NCI-H460 (cell line): ENCODE results near the gene SIM2. TPM values are rescaled to one million over a fixed set of nuclear protein-coding genes. Genes with fewer than 3 reads are reported as not detected.
A peak's percentile ranks its signal among the peaks of the same experiment; 100 is the strongest.

ENCODE experiments used
- DNase-seq: peaks from one replicate; pipeline ENCODE4 v3.0.0-alpha.2; 2016; ENCODE audit warnings: low read depth; ENCODE audit errors: extremely low read depth
- total RNA-seq: library from RNA; depleted of rRNA; stranded (reverse); fragments of >200 nt; shearing (Covaris generic); gene quantifications from 2 replicates; pipeline ENCODE4 v1.2.3, GENCODE V29; 2014

Gene SIM2
- total RNA-seq, 1 experiment from 2014 or later: 5.7 TPM

DNA sequence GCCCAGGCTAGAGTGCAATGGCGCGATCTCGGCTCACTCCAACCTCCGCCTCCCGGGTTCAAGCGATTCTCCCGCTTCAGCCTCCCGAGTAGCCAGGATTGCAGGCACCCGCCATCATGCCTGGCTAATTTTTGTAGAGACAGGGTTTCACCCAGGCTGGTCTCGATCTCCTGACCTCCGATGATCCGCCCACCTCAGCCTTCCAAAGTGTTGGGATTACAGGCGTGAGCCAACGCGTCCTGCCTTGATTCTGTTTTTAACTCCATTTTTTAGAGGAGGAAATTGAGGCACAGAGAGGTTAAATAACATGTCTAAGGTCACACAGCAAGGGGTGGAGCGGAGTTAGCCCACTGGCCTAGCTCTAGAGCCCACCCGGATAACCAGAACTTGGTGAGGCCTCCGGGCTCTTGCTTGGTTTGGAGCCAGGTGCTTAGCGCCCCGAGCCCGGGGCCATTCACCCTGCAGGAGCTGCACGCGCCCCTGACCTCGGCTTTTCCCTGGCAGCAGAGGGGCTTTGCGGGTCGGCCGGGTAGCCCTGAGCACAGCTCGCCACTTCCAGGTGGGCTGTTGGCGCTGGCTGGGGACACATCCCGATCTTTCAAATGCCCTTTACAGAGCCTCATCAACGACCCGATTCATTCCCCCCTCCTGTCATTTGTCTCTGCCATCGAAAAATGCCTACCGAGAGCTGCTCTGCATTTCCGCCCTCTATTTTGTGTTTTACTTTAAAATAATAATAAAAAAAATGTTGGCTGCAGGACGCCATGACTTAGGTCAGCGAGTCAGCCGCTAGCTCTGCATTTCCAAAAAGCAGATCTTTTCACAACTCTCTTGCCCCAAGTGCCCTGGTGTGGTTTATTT, 11.2 kb downstream of the SIM2 start:
- DNase-seq: no peak

DNA sequence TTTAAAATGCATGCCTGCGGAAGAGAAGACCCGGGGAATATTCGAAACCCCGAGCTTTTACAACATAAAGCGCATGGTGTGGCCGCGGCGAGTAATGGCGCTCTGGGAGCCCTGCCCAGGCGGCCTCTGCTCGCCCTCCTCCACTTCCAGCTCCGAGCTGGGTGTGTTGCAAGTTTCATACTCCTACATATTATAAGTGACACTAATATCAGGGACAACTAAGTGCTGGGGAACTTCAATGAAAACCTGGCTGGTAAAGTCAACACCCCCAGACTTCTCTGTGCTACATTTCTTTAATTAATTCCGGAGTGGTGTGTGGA, 11.8 kb downstream of the SIM2 start:
- no peak for DNase-seq

DNA sequence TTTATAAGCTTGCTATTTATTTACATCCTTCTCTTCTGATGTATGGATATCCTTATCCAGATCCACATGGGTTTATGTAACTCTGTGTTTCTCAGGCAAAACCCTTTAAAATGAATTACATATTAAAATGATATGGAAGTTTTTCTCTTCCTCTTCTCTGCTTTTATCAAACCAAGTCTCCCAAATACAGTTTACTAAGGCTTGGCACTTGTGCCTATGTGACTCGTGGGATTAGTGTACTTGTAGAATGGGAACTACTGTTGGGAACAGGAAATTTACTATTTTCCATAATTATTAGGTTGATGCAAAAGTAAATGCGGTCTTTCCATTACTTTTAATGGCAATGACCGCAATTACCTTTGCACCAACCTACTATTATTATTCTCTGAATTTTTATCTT, 14.8 kb downstream of the SIM2 start:
- DNase-seq: no peak

DNA sequence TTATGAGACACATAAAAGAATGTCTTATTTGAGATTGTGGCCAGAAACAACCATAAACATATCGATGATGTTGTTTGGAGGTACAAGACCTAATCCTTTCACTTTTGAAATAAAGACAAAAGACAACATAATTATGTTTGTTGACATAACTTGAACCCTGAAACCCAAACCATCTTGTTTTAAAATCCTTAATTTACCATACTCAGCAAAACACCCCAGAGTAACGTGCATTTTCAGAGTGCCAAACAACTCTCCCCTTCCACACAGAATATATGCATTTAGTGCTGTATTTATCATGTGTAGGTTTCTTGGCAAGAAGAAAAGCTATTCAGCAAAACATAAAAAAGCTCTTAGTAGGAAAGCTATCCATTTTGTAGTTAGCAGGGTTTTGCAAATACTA, 17.5 kb downstream of the SIM2 start:
- DNase-seq: no peak

DNA sequence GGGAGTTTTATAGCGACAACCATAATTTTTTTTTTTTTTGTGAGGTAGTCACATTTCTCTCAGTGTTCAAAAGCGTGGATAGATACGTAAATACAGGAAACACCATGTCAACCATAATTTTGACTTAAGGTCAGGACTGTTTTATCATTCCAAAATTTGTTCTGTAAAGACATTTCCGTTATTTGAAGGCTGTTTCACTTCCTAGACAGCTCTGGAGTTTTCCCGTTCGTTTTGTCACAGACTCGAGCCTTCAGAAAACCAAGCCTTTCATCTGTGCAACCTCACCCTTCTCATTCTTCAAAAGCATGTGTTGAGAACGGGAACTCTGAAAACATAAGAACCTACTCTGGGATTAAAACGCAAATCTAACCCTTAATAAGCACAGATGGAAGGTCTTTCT, 17.9 kb downstream of the SIM2 start:
- no peak for DNase-seq

DNA sequence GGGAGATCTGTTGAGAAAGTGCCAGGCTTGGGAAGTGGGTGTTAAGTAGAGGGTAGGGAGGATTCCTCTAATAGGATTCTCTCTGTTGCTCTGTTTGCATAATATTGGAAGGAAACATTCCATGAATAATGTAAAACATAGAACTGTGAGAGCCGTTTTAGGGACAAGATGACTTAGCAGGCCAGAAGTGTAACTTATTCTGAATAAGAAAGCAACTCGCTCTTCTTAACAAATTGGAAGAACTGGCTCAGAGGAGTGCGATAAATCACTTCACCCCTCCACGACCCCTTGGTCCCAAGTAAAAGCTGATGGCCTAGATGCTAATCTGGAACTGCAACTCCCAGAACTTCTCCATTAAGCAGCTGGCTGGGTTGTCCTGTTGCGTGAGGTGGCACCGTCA, 19.1 kb downstream of the SIM2 start:
- DNase-seq: no peak

DNA sequence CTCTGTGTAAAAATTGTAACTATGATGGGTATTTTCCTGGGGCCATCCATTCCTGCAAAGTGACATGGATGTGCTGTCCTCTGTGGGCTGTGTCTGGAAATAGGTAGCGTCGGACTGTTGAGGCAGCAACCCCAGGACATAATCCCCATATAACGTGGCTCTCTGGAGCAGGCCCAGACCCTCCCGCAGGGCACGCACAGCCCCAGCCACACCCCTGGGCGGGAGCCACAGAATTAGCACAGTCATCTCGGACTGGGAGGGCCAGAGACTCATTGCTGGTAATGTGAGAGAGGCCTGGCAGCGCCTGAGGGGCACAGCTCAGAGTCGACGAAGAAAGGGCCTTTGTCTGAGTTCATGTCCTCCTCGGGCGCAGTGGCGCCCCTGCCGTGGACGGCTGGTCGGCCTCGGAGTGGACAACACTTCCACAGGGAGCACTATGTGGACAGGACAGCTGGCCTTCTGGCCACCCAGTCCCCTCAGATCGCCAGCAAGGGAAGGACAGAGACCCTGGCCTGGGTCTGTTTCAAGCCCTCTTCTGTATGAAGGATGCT, 20.1 kb downstream of the SIM2 start:
- peak; percentile 88 for DNase-seq

DNA sequence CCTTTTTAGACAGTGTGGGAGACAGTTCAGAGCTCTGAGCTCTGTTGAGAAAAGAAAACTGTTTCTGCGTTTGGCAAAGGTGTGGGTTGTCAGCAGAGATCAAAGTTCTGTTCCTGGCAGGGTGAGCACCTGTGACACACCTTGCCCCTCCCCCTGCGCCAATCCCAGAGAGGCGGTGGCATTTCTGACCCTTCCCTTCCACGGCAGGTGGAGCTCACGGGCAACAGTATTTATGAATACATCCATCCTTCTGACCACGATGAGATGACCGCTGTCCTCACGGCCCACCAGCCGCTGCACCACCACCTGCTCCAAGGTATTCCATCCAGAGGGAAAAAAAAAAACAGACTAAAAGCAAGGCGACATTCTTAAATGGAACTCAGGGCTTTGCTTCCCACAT, 20.7 kb downstream of the SIM2 start:
- no peak for DNase-seq

DNA sequence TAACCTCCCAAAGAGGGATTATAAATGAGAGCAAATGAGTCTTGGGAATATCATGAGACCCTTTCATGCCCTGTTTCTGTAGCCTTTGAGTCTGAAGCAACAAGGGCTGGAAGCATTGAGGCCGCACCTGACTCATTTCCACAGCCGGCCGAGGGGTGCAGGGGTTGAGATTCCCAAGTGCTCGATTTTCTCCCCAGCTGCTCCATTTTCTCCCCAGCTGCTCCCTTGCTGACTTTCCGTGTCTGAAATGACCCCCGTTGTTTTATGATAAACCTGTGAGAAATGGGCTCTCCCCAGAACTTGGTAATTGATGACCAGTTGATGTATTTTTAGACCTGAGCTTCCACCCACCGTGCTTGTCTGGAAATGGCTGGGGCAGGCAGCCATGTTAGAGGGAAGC, 22.9 kb downstream of the SIM2 start:
- DNase-seq: no peak

DNA sequence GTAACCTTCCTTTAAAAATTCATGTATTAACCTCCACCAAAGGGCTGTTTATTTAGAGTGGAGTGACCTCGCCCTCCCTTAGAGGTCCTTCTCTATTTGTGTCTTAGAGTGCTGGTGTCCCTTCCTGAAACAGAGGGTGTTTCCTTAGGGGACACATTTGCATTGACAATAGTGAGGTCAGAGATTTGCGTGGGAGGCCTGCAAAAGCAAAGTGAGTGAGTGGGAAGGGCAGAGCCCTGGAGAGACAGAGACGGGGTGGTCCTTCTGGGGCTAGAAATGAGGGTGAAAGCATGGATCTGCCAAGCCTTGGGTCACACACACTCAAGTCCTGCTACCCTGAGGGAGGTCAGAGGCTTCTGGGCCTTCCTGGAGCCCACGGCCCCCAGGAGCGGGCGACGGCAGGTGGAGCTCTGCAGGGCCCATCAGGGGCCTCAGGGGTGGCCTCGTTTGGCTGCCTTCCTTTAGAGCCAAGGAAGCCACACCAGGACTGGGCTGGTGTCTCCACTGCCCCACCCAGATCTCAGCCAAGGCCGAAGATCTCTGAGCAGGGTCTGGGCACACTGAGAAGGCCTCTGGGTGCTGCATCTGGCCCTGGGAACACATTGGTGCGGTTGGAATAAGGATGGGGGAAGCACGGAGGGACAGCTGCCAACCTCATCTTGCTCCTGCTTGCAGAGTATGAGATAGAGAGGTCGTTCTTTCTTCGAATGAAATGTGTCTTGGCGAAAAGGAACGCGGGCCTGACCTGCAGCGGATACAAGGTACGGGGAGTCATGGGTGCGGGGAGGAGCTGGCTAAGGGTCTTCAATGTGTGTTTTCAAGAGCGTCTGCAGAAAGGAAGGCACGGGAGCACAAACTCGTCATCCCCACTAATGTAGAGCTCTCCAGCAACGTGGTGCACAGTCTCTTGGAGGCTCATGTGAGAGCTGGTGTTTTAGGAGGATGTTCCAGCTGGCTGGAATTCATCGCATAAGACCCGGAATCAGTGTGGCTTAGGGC, 23.8 kb downstream of the SIM2 start:
- DNase-seq: no peak

DNA sequence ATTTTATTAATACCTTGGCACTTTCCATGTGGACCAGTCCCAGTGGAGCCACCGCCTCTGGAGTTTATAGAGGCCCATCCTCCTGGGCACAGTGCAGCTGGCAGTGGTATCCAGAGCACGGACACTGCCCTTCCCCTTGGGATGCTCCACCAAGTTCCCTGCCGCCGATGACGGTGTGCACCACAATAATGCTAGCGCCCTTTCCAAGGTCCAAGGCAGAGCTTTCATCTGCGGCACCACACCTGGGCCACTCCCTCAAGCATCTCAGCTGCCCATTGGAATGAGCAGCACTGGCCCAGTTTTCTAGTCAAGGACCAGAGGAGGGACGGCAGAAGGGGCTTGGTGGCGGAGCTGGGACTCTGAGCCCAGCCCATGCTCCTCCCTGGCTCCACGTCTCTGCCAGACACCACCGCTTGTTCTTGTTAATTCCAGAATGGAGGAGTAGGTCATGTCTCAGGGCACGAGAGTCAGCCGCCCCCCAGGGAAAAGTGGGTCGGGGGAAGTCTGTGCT, 24.5 kb downstream of the SIM2 start:
- DNase-seq: no peak

DNA sequence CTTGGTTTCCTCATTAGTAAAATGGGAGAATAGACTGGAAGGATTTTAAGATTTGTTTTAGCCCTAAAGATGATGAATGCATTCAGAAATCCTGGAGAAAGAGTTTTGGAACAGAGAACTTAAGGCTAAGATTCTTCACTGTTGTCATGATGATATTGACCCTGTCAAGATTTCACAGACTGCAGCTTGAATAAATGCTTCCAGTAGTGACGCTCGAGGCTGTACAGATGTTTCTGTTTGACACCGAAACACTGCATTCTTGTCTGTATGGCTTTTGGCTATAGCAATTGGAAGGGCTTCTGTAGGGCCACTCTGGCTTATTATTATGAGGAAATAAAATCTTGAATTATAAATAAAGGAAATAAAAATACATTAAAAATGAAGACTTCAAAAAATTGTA, 25.7 kb downstream of the SIM2 start:
- no peak for DNase-seq

DNA sequence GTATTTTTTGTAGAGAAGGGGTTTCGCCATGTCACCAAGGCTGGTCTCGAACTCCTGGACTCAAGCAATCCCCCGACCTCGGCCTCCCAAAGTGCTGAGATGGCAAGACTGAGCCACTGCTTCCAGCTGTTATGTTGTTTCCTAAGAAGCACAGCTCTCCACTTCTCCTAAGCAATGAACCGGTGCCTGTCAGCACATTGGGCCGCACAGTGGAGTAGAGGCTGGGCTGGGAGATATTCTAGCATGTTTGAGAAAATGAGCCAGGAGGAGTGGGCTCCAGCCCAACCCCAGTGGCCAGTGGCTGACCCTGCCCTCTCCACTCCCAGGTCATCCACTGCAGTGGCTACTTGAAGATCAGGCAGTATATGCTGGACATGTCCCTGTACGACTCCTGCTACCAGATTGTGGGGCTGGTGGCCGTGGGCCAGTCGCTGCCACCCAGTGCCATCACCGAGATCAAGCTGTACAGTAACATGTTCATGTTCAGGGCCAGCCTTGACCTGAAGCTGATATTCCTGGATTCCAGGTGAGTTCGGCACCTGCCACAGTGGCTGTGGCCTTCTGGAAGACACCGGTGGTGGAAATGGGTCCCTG, 27.0 kb downstream of the SIM2 start:
- DNase-seq: no peak

DNA sequence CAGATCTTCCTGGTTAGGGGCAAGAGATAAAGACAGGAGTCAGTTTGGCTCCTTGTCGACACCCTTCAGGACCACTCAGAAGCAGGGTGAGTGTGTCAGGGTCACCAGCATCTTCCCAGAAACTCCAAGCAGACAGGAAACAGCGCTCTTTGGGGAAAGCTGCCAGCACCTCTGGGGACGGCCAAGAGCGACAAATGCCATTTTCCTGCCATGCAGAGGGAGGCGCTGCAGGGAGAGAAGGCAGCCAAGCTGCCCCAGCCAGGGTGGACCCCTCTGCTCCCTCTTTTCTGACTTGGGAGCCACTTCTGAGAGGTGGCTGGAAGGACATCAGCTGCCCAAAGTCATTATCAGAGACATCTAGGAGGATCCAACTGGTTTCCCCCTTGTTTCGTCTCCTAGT, 29.0 kb downstream of the SIM2 start:
- no peak for DNase-seq

DNA sequence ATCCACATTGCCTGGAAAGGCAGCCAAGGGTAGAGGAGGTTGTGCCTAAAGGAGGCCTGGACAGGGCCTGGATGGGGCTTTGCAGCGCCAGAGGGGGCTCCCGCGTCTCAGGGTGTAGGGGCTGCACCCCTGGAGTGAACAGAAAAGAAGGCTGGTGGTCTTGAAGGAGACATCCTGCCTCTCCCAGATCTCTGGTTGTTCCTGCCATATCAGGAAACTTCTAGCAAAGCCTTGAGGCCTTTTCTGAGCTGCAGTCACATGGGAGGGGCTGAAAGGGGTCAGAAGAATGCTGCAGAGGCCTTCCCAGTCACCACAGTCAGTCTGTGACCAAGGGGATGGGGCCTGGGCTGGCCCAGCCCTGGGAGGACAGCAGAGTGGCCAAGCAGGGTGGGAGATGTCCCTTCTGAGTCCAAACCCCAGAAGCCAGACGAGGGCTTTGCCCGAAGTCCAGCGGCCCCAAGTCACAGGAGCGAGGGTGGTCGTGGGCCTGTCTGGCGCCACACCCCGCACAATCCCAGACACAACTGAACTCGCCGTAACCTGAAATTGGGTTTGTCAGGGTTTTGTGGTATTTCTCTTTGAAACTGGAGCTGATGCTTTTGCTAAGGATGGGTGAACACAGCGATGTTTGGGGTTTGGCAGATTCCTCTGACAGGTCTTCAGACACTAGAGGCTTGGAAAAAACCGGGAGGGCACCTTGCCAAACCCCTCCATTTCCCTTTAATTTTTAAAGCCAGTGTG, 29.6 kb downstream of the SIM2 start:
- DNase-seq: no peak

DNA sequence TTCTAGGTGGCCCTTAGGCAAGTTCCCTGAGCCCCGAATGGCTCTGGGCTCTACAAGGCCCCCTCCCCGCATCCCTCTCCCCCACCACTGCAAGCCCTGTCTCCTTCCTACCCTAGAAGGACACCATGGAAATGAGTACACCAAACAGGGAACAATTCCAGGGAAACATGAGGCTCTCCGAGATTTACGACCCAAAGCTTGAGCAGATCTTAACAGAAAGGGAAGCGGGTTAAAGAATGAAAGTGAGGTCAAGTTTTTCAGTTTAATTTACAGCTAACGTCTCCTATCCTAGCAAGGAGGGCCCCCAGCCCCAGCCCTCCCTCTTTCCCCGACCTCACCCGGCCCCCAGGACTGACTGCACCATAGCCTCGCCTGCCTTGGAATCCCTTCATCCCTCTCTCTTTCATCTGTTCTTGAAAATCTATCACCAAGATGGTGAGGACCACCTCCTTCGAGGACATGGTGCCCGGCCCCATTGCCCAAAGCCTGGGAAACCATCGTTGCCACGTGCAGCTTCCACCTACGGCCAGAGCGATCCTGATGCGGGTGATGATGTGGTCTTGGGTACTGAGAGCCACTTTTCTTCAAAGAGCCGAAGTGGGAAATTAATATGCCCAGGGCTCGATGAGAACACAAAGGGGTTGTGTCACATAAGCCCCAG, 30.5 kb downstream of the SIM2 start:
- DNase-seq: no peak

DNA sequence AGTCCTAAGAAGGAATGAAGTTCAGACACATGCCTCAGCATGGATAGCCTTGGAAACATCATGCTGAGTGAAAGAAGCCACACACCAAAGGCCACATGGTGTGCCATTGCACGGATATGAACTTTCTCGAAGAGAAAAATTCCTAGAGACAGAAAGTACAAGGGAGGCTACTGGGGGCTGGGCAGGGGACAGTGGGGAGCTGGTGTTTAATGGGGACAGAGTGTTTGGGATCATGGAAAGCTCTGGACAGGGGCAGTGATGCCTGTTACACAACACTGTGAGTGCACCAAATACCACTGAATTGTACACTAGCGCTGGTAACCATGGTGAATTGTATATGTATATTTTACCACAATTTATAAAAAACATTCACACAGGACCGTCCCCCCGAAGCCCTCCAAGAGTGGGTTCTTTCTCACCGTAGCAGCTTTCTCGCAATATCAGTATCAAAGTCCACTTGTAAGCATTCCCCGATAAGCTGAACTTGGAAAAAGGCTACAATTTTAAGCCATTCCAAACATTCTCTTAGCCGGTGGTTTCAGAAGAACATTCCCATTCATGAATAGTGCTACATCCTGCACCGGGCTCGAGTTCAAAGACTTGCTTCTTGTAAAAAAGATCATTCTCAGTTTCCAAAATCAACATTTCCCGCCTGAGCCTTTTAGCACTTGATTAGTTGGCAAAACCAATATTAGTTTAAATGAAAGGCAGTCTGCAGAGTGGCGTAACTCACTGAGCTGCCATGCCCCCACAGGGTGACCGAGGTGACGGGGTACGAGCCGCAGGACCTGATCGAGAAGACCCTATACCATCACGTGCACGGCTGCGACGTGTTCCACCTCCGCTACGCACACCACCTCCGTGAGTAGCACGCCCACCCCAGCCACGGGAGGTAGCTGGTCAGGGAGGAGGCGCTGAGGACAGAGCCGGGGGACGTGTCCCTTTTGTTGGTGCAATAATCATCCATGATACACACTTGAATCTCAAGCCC, 31.7 kb downstream of the SIM2 start:
- no peak for DNase-seq

DNA sequence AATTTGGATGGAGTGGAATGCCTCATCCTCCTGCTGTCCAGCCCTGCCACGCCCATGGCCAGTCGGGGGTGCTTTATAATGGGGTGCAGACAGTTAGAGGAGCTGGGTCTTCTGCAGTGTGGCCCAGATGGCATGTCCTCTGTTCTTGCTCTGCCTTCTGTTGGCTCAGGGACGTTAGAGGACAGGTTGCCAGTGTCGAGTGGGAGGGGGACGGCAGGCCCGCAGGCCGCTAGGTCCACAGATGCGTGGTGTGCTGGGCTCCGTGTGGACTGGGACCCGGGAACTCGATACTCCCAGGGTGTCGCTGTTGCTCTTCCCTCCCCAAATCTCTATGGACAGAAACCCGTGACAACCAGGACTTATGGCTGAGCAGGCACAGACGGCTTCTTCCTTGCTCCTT, 33.3 kb downstream of the SIM2 start:
- DNase-seq: no peak
